DOHH2 (cell line): Measurements from ENCODE around the gene ALG8.

Experiments
- H3F3A ChIP-seq: fragments of 200-600 bp; sonication (generic), shearing (Covaris generic); 2 replicates; pipeline ENCODE4 v1.6.0; 2016; ENCODE audit warnings: antibody characterized with exemption, mild to moderate bottlenecking; ENCODE audit not compliant: control insufficient read depth, insufficient read depth
- H3K27ac ChIP-seq: fragments of 200-600 bp; sonication (generic); 2 replicates; pipeline ENCODE4 v1.5.1; 2014; ENCODE audit warnings: low read depth, mild to moderate bottlenecking, low read length, moderate library complexity
- H3K27me3 ChIP-seq: fragments of 200-600 bp; sonication (generic); 2 replicates; pipeline ENCODE4 v1.6.1; 2014; ENCODE audit warnings: mild to moderate bottlenecking, low read length, mixed read lengths; ENCODE audit not compliant: control insufficient read depth
- H3K36me3 ChIP-seq: fragments of 200-600 bp; sonication (generic); 2 replicates; pipeline ENCODE4 v1.6.1; 2014; ENCODE audit warnings: mild to moderate bottlenecking, low read length, moderate library complexity, mixed read lengths; ENCODE audit not compliant: control insufficient read depth
- H3K4me1 ChIP-seq: fragments of 200-600 bp; sonication (generic); 2 replicates; pipeline ENCODE4 v1.6.1; 2014; ENCODE audit warnings: mild to moderate bottlenecking, low read length, mixed read lengths; ENCODE audit not compliant: control insufficient read depth
- H3K4me2 ChIP-seq: fragments of 200-600 bp; sonication (generic); 2 replicates; pipeline ENCODE4 v1.6.0; 2014; ENCODE audit warnings: mild to moderate bottlenecking, low read length, moderate library complexity
- H3K4me3 ChIP-seq: fragments of 200-600 bp; sonication (generic); 2 replicates; pipeline ENCODE4 v1.5.1; 2014; ENCODE audit warnings: mild to moderate bottlenecking, low read length, mixed read lengths
- H3K79me2 ChIP-seq: fragments of 200-600 bp; sonication (generic); 2 replicates; pipeline ENCODE4 v1.6.1; 2014; ENCODE audit warnings: mild to moderate bottlenecking, low read length, mixed read lengths; ENCODE audit not compliant: control insufficient read depth
- H3K9me2 ChIP-seq: fragments of 200-600 bp; sonication (generic); replicated peaks from 2 replicates; pipeline ENCODE4 v1.6.1; 2014; ENCODE audit warnings: mild to moderate bottlenecking, low read length, mixed read lengths; ENCODE audit not compliant: control insufficient read depth
- H3K9me3 ChIP-seq: fragments of 200-600 bp; sonication (generic); 2 replicates; pipeline ENCODE4 v1.6.1; 2014; ENCODE audit warnings: antibody characterized with exemption, low read length, mixed read lengths; ENCODE audit not compliant: control insufficient read depth, insufficient read depth
- H4K20me1 ChIP-seq: fragments of 200-600 bp; sonication (generic); 2 replicates; pipeline ENCODE4 v1.6.0; 2014; ENCODE audit warnings: low read depth, mild to moderate bottlenecking, antibody characterized with exemption, low read length, moderate library complexity; ENCODE audit not compliant: control insufficient read depth, insufficient read depth
- EZH2phosphoT487 ChIP-seq: fragments of 200-600 bp; sonication (generic); IDR thresholded peaks from 2 replicates; pipeline ENCODE4 v1.6.1; 2017; ENCODE audit warnings: borderline replicate concordance, mild to moderate bottlenecking, antibody characterized with exemption, low read length, moderate library complexity, mixed read lengths
- TF ChIP-seq, protein P1 (sequence below): fragments of 200-600 bp; sonication (generic); IDR thresholded peaks from one replicate; pipeline ENCODE4 v1.5.1; 2014; ENCODE audit warnings: antibody characterized with exemption, mild to moderate bottlenecking, low read depth, low read length; ENCODE audit not compliant: poor library complexity, severe bottlenecking

Gene ALG8

DNA sequence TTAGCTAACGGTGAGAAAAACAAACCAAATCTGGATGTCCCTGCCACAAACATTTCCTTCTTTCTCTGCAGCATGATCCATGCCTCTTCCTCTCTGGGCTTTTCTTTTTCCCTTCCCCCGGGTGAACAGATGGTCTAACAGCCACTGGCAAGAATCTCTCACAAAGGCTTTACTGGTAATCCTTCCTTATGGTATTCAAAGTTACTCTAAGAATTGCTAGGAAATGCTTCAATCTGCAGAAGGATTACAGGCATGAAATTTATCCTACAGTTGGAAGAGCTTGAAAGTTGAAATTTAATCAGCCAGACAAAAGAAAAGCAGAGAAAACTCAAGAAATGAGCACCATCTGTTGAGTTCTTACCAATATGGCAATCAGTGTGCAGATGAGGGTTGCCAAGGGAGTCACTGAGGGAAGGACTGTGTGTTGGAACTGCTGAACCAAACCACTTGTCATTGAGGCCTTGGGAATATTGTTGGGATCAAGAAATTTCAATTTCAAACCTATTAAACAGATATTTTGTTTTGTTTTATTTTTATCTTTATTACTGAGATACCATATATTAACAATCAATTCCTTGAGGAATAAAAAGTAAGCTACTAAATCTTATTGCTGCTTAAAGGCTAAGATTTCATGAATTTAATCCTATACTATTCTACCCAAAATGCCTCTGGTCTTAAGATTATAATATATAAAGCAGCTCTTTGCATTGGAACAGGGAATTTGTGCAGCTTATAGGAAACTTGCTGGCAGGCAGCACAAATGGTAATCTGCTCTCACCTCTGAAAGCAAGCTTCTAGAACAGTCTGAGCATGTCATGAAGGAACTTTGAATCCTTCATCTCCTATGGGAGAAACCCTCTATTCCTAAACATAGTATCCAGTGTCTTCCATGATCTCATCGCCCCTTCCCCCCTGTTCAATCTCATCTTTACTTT, 30.1 kb downstream of the ALG8 start:
- Histone ChIP-seq H3K4me1 (no peaks in the 10 kb centered on the region), H3K9me3 (no peaks in the 10 kb centered on the region), H3K27ac (no peak overlapping the region), H3F3A (no peaks in the 10 kb centered on the region), H3K4me2 (no peak overlapping the region), H3K9me2 (no peaks in the 10 kb centered on the region), H3K27me3 (no peaks in the 10 kb centered on the region), H3K79me2 (no peaks in the 10 kb centered on the region), H4K20me1 (no peaks in the 10 kb centered on the region), H3K4me3 (no peak overlapping the region), H3K36me3 (peaks cover 47% of the 10 kb centered on the region)
- TF ChIP-seq, protein P1, sequence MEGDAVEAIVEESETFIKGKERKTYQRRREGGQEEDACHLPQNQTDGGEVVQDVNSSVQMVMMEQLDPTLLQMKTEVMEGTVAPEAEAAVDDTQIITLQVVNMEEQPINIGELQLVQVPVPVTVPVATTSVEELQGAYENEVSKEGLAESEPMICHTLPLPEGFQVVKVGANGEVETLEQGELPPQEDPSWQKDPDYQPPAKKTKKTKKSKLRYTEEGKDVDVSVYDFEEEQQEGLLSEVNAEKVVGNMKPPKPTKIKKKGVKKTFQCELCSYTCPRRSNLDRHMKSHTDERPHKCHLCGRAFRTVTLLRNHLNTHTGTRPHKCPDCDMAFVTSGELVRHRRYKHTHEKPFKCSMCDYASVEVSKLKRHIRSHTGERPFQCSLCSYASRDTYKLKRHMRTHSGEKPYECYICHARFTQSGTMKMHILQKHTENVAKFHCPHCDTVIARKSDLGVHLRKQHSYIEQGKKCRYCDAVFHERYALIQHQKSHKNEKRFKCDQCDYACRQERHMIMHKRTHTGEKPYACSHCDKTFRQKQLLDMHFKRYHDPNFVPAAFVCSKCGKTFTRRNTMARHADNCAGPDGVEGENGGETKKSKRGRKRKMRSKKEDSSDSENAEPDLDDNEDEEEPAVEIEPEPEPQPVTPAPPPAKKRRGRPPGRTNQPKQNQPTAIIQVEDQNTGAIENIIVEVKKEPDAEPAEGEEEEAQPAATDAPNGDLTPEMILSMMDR: no peak
- no peak for TF ChIP-seq EZH2phosphoT487

DNA sequence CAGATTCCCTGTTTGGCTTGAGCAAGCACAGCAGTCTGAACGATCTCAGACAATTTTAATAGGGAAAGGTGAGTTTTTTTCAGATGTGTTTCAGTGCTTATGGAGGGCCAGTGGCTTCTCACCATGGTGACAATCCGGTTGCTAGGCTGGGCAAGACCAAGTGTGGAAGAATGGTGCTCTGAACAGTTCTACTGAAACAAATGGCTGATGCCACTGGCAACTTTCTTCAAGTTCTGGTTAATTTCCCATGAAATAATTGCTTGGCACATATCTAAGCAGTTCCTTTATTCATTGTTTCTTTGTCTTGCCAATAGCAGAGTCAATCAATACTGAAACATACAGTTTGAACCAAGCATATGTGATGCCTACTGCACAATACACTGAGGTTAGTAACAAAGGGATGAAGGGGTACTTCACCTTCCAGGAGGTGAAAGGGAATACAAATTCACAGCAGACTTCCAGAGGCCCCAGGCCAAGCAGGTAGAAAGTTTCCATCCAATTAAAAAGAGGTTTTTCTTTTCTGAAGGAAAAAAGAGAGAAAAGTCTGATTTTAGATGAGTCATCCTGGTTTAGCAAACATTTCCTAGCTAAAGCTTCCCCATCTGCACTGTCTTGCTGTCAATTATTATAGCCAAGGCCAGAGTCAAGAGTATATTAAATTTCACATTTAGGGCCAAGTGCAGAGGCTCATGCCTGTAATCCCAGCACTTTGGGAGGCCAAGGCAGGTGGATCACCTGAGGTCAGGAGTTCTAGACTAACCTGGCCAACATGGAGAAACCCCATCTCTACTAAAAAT, 38.6 kb downstream of the ALG8 start:
- H3K79me2 ChIP-seq: no peaks in the 10 kb centered on the region
- H3K9me3 ChIP-seq: no peaks in the 10 kb centered on the region
- no peak overlapping the region for H3K4me2 ChIP-seq
- no peak overlapping the region for H3K4me3 ChIP-seq
- no peaks in the 10 kb centered on the region for H3K9me2 ChIP-seq
- no peaks in the 10 kb centered on the region for H4K20me1 ChIP-seq
- no peaks in the 10 kb centered on the region for H3K27me3 ChIP-seq
- H3K36me3 ChIP-seq: peaks cover 41% of the 10 kb centered on the region
- no peak for TF ChIP-seq EZH2phosphoT487
- TF ChIP-seq, protein P1: no peak
- H3K4me1 ChIP-seq: no peaks in the 10 kb centered on the region
- no peak overlapping the region for H3K27ac ChIP-seq
- H3F3A ChIP-seq: peaks cover 3% of the 10 kb centered on the region; the same call in 1 of the 2 replicates

DNA sequence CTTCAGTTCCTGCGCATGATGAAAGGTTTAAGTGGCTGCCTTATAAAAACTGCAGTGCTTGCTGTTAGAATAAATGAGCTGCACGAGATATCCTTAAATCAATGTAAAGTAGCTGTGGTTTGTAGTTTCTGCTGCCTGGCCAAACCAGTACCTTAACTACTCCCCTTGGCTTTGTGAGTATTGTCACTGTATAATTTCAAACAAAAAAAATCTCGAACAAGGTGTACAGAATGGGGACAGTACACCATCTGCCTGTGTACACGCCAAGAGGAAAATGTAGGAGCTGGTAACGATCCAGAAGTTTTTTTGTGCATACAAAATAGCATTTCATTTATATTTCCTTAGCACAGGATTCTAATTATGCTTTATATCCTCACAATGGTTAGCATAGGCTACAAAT, 39.2 kb downstream of the ALG8 start:
- Histone ChIP-seq H3K4me1 (no peaks in the 10 kb centered on the region), H3K27me3 (no peaks in the 10 kb centered on the region), H3K4me2 (no peak overlapping the region), H3F3A (peaks cover 3% of the 10 kb centered on the region; the same call in 1 of the 2 replicates), H3K36me3 (peaks cover 41% of the 10 kb centered on the region), H3K27ac (no peak overlapping the region), H3K4me3 (no peak overlapping the region), H3K9me2 (no peaks in the 10 kb centered on the region), H3K79me2 (no peaks in the 10 kb centered on the region), H4K20me1 (no peaks in the 10 kb centered on the region), H3K9me3 (no peaks in the 10 kb centered on the region)
- TF ChIP-seq, protein P1: no peak
- no peak for TF ChIP-seq EZH2phosphoT487
